Adipose tissue (tissue), 3 donors: Measurements from ENCODE around the gene STAT4. TPM values are rescaled to one million over a fixed set of nuclear protein-coding genes. Genes with fewer than 3 reads are reported as not detected.

Experiments
- H3K27ac ChIP-seq: one replicate; pipeline ENCODE4 v1.5.1; 2013; ENCODE audit warnings: low read depth, low read length
- WGBS, 3 donors: extraction: QIAGEN DNeasy Blood & Tissue Kit; methylation state at CpG; one replicate each; pipeline ENCODE4 v1.1.7; 2013; 5-methylcytosine and 5-hydroxymethylcytosine counted together
- polyA plus RNA-seq, 3 donors: library from polyadenylated mRNA; stranded (reverse); fragments of 200-250 nt; gene quantifications; one replicate each; pipeline ENCODE4 v1.2.3, GENCODE V29; 2013
- donor health status: healthy with polysubstance abuse.
- donor health status: Bipolar disorder and iron deficiency.
- donor health status: healthy.

STAT4 gene
- polyA plus RNA-seq, 3 donors = 0.90 to 3.9 (median 1.7) TPM

GRCh38 chr2:191152482-191153240, 1.9 kb upstream of the STAT4 start:
- 76 to 89% (median 78%) methylated on average over 5 of the region's 5 CpGs for WGBS, 3 donors
- H3K27ac ChIP-seq = no peak overlapping the region

GRCh38 chr2:191151331-191151730, 537 bp upstream of the STAT4 start:
- H3K27ac ChIP-seq = no peak overlapping the region
- 86 to 95% (median 88%) methylated on average over 6 of the region's 6 CpGs for WGBS, 3 donors

GRCh38 chr2:191150230-191150599, 579 bp downstream of the STAT4 start:
- H3K27ac ChIP-seq = no peak overlapping the region
- 8 to 15% (median 10%) methylated on average over 10 of the region's 10 CpGs for WGBS, 3 donors

- WGBS, 3 donors = 87 to 93% (median 87%) methylated on average over 4 of the region's 4 CpGs
These were observed 1.4 kb downstream of the STAT4 start for GRCh38 chr2:191149391-191149790.

GRCh38 chr2:191148791-191149190, 2.0 kb downstream of the STAT4 start:
- WGBS, 3 donors = 61 to 82% (median 65%) methylated on average over 2 of the region's 2 CpGs
- no peak overlapping the region for H3K27ac ChIP-seq

More at GRCh38 chr2:191149391-191149790, 1.4 kb downstream of the STAT4 start:
- H3K27ac ChIP-seq = no peak overlapping the region

- WGBS, 3 donors = 81 to 88% (median 81%) methylated on average over 1 of the region's 1 CpG
- H3K27ac ChIP-seq = no peak overlapping the region
These were observed 2.5 kb downstream of the STAT4 start for GRCh38 chr2:191148281-191148680.

- 94 to 97% (median 94%) methylated on average over 4 of the region's 4 CpGs for WGBS, 3 donors
- H3K27ac ChIP-seq = no peak overlapping the region
These were observed 4.9 kb downstream of the STAT4 start for GRCh38 chr2:191145769-191146471.

GRCh38 chr2:191144217-191144616, 6.6 kb downstream of the STAT4 start:
- WGBS, 3 donors = 91 to 96% (median 93%) methylated on average over 4 of the region's 4 CpGs
- H3K27ac ChIP-seq = no peak overlapping the region

GRCh38 chr2:191143791-191144190, 7.0 kb downstream of the STAT4 start:
- no peak overlapping the region for H3K27ac ChIP-seq
- WGBS, 3 donors = 97 to 98% (median 97%) methylated on average over 1 of the region's 1 CpG

- 55 to 65% (median 58%) methylated on average over 2 of the region's 2 CpGs for WGBS, 3 donors
- H3K27ac ChIP-seq = no peak overlapping the region
These were observed 21.9 kb downstream of the STAT4 start for GRCh38 chr2:191128911-191129304.

- no peak overlapping the region for H3K27ac ChIP-seq
- WGBS, 3 donors = 52 to 59% (median 57%) methylated on average over 8 of the region's 8 CpGs
These were observed 22.5 kb downstream of the STAT4 start for GRCh38 chr2:191128172-191128910.

GRCh38 chr2:191127235-191127634, 23.6 kb downstream of the STAT4 start:
- H3K27ac ChIP-seq = no peak overlapping the region
- 82 to 95% (median 91%) methylated on average over 3 of the region's 3 CpGs for WGBS, 3 donors

- 65 to 72% (median 71%) methylated on average over 4 of the region's 4 CpGs for WGBS, 3 donors
- no peak overlapping the region for H3K27ac ChIP-seq
These were observed 24.3 kb downstream of the STAT4 start for GRCh38 chr2:191126386-191127085.

- H3K27ac ChIP-seq = no peak overlapping the region
- 42 to 52% (median 46%) methylated on average over 2 of the region's 2 CpGs for WGBS, 3 donors
These were observed 25.1 kb downstream of the STAT4 start for GRCh38 chr2:191125646-191126045.

GRCh38 chr2:191122638-191123294, 28.0 kb downstream of the STAT4 start:
- 85 to 92% (median 91%) methylated on average over 2 of the region's 2 CpGs for WGBS, 3 donors
- H3K27ac ChIP-seq = no peak overlapping the region

- 49 to 69% (median 57%) methylated on average over 3 of the region's 3 CpGs for WGBS, 3 donors
- no peak overlapping the region for H3K27ac ChIP-seq
These were observed 33.5 kb downstream of the STAT4 start for GRCh38 chr2:191117341-191117740.

- no peak overlapping the region for H3K27ac ChIP-seq
- WGBS, 3 donors = 76 to 85% (median 81%) methylated on average over 2 of the region's 2 CpGs
These were observed 35.0 kb downstream of the STAT4 start for GRCh38 chr2:191115804-191116203.

GRCh38 chr2:191115391-191115790, 35.4 kb downstream of the STAT4 start:
- 82 to 92% (median 92%) methylated on average over 3 of the region's 3 CpGs for WGBS, 3 donors
- no peak overlapping the region for H3K27ac ChIP-seq
